Mesenchymal stem cell (in vitro differentiated cells and primary cell): ENCODE measurements around the gene IMMP2L.

Experiments
- DNase-seq: peaks from one replicate; pipeline ENCODE4 v3.0.0-alpha.2; 2013
- H2AFZ ChIP-seq: one replicate; pipeline ENCODE4 v1.6.1; 2013; ENCODE audit warnings: low read depth, mild to moderate bottlenecking, control low read depth, inconsistent platforms, low read length, moderate library complexity
- H2AK5ac ChIP-seq: 2 replicates; pipeline ENCODE4 v1.6.1; 2013; ENCODE audit warnings: low read length, moderate library complexity, mild to moderate bottlenecking, inconsistent platforms; ENCODE audit not compliant: severe bottlenecking
- H2BK120ac ChIP-seq: one replicate; pipeline ENCODE4 v1.6.1; 2013; ENCODE audit warnings: low read depth, mild to moderate bottlenecking, inconsistent platforms, low read length, moderate library complexity
- H2BK12ac ChIP-seq, 2 experiments: one replicate each; pipeline ENCODE4 v1.6.1; 2013; ENCODE audit warnings: inconsistent platforms in 2 of 2, low read length in 2 of 2, mild to moderate bottlenecking in 2 of 2, moderate library complexity in 2 of 2, control low read depth in 1 of 2
- H2BK15ac ChIP-seq: one replicate; pipeline ENCODE4 v1.6.1; 2013; ENCODE audit warnings: mild to moderate bottlenecking, low read depth, inconsistent platforms; ENCODE audit not compliant: poor library complexity, severe bottlenecking
- H2BK5ac ChIP-seq: 2 replicates; pipeline ENCODE4 v1.6.1; 2013; ENCODE audit warnings: low read depth, mild to moderate bottlenecking, low read length, control low read depth, inconsistent platforms; ENCODE audit not compliant: poor library complexity, severe bottlenecking
- H3K14ac ChIP-seq, 2 experiments: one replicate each; pipeline ENCODE4 v1.6.1; 2013; ENCODE audit warnings: inconsistent platforms in 2 of 2, low read length in 2 of 2, control low read depth in 1 of 2, mild to moderate bottlenecking in 1 of 2, moderate library complexity in 1 of 2
- H3K18ac ChIP-seq, 2 experiments: one replicate each; pipeline ENCODE4 v1.6.1; 2013; ENCODE audit warnings: inconsistent platforms in 2 of 2, low read length in 2 of 2, control low read depth in 1 of 2, low read depth in 1 of 2, mild to moderate bottlenecking in 1 of 2
- H3K23ac ChIP-seq, 2 experiments: one replicate each; pipeline ENCODE4 v1.6.1; 2013; ENCODE audit warnings: inconsistent platforms in 2 of 2, low read length in 2 of 2, mild to moderate bottlenecking in 2 of 2, moderate library complexity in 2 of 2, control low read depth in 1 of 2
- H3K27ac ChIP-seq: 2 replicates; pipeline ENCODE4 v1.5.1; 2013; ENCODE audit warnings: mild to moderate bottlenecking, moderate library complexity, low read length, control low read depth, inconsistent platforms; ENCODE audit not compliant: poor library complexity, severe bottlenecking
- H3K27me3 ChIP-seq, 2 experiments: 2 replicates each; pipeline versions ENCODE4 v1.6.1 to v1.7.0; 2013; ENCODE audit warnings: low read length in 2 of 2, mild to moderate bottlenecking in 2 of 2, moderate library complexity in 2 of 2, control low read depth in 1 of 2, inconsistent platforms in 1 of 2; ENCODE audit not compliant: control insufficient read depth in 1 of 2, insufficient read depth in 1 of 2
- H3K36me3 ChIP-seq, 2 experiments: 2 replicates each; pipeline versions ENCODE4 v1.6.1 to v1.7.0; 2013; ENCODE audit warnings: low read length in 2 of 2, control low read depth in 1 of 2, inconsistent platforms in 1 of 2, low read depth in 1 of 2, mild to moderate bottlenecking in 1 of 2; ENCODE audit not compliant: insufficient read depth in 2 of 2, control insufficient read depth in 1 of 2
- H3K4ac ChIP-seq, 2 experiments: one replicate each; pipeline ENCODE4 v1.6.1; 2013; ENCODE audit warnings: inconsistent platforms in 2 of 2, low read length in 2 of 2, mild to moderate bottlenecking in 2 of 2, moderate library complexity in 2 of 2, control low read depth in 1 of 2, low read depth in 1 of 2
- H3K4me1 ChIP-seq: 2 replicates; pipeline ENCODE4 v1.6.1; 2013; ENCODE audit warnings: low read depth, low read length, control low read depth; ENCODE audit not compliant: control insufficient read depth, insufficient read depth
- H3K4me2 ChIP-seq: 2 replicates; pipeline ENCODE4 v1.6.1; 2013; ENCODE audit warnings: low read length, mild to moderate bottlenecking, inconsistent platforms; ENCODE audit not compliant: poor library complexity, severe bottlenecking
- H3K4me3 ChIP-seq, 2 experiments: 2 replicates each; pipeline versions ENCODE4 v1.5.1 to v1.7.0; 2013; ENCODE audit warnings: low read length in 2 of 2, mild to moderate bottlenecking in 2 of 2, control low read depth in 1 of 2, low read depth in 1 of 2; ENCODE audit not compliant: insufficient read depth in 1 of 2
- H3K79me1 ChIP-seq: replicated peaks from 2 replicates; pipeline ENCODE4 v1.6.1; 2013; ENCODE audit warnings: mild to moderate bottlenecking, control low read depth, low read length, inconsistent platforms; ENCODE audit not compliant: poor library complexity, severe bottlenecking
- H3K9ac ChIP-seq: 2 replicates; pipeline ENCODE4 v1.7.0; 2013; ENCODE audit warnings: mild to moderate bottlenecking, low read length, moderate library complexity
- H3K9me3 ChIP-seq: 2 replicates; pipeline ENCODE4 v1.7.0; 2013; ENCODE audit warnings: mild to moderate bottlenecking, low read length; ENCODE audit not compliant: control insufficient read depth
- H4K8ac ChIP-seq: one replicate; pipeline ENCODE4 v1.6.1; 2013; ENCODE audit warnings: inconsistent platforms, mild to moderate bottlenecking, low read length, moderate library complexity
- H4K91ac ChIP-seq: one replicate; pipeline ENCODE4 v1.6.1; 2013; ENCODE audit warnings: mild to moderate bottlenecking, low read length, inconsistent platforms
- WGBS: methylation state at CpG from one replicate; pipeline ENCODE4 v1.1.7; 2013; ENCODE audit warnings: mixed read lengths; 5-methylcytosine and 5-hydroxymethylcytosine counted together

IMMP2L gene

GRCh38 chr7:111180338-111180737 is 382.0 kb downstream of the IMMP2L start:
- no peaks in the 10 kb centered on the region for H3K36me3 ChIP-seq
- H2BK15ac ChIP-seq, result no peak overlapping the region
- no peak overlapping the region for H3K27ac ChIP-seq
- H2BK5ac ChIP-seq, result no peak overlapping the region
- H2AK5ac ChIP-seq, result no peak overlapping the region
- no peak overlapping the region for H2AFZ ChIP-seq
- H3K4ac ChIP-seq, result no peak overlapping the region
- H3K14ac ChIP-seq, result no peak overlapping the region
- no peak overlapping the region for H2BK120ac ChIP-seq
- H3K4me1 ChIP-seq, result no peaks in the 10 kb centered on the region
- H4K8ac ChIP-seq, result no peak overlapping the region
- no peak for DNase-seq
- peaks cover 17% of the 10 kb centered on the region for H3K9me3 ChIP-seq
- H3K23ac ChIP-seq, result no peak overlapping the region
- no peak overlapping the region for H3K4me2 ChIP-seq
- H3K27me3 ChIP-seq, result no peaks in the 10 kb centered on the region
- no peak overlapping the region for H3K9ac ChIP-seq
- no peak overlapping the region for H2BK12ac ChIP-seq
- WGBS, result no CpG with 5 or more reads among the region's 1 CpG
- no peak overlapping the region for H3K18ac ChIP-seq
- no peak overlapping the region for H4K91ac ChIP-seq
- H3K79me1 ChIP-seq, result no peaks in the 10 kb centered on the region
- H3K4me3 ChIP-seq, result no peak overlapping the region

GRCh38 chr7:111175908-111176441 is 386.3 kb downstream of the IMMP2L start:
- Histone ChIP-seq H2AFZ (no peak overlapping the region), H2BK12ac (no peak overlapping the region), H3K14ac (no peak overlapping the region), H3K79me1 (no peaks in the 10 kb centered on the region), H3K18ac (no peak overlapping the region), H3K4me3 (no peak overlapping the region), H2BK15ac (no peak overlapping the region), H3K27ac (no peak overlapping the region), H3K4me1 (no peaks in the 10 kb centered on the region), H2AK5ac (no peak overlapping the region), H3K36me3 (no peaks in the 10 kb centered on the region), H3K9ac (no peak overlapping the region), H4K91ac (no peak overlapping the region), H3K9me3 (peaks cover 17% of the 10 kb centered on the region), H4K8ac (no peak overlapping the region), H3K4ac (no peak overlapping the region), H3K27me3 (no peaks in the 10 kb centered on the region), H3K23ac (no peak overlapping the region), H2BK120ac (no peak overlapping the region), H3K4me2 (no peak overlapping the region), H2BK5ac (no peak overlapping the region)
- 80% methylated on average over 1 of the region's 2 CpGs for WGBS
- no peak for DNase-seq

GRCh38 chr7:111174510-111174909 is 387.8 kb downstream of the IMMP2L start:
- Histone ChIP-seq H2AFZ (no peak overlapping the region), H3K27me3 (no peaks in the 10 kb centered on the region), H2BK120ac (no peak overlapping the region), H2AK5ac (no peak overlapping the region), H3K4me2 (no peak overlapping the region), H3K23ac (no peak overlapping the region), H4K8ac (no peak overlapping the region), H3K18ac (no peak overlapping the region), H3K14ac (no peak overlapping the region), H4K91ac (no peak overlapping the region), H2BK12ac (no peak overlapping the region), H2BK5ac (no peak overlapping the region), H3K9me3 (peaks cover 8% of the 10 kb centered on the region), H3K4me3 (no peak overlapping the region), H3K4me1 (no peaks in the 10 kb centered on the region), H3K4ac (no peak overlapping the region), H3K9ac (no peak overlapping the region), H3K27ac (no peak overlapping the region), H3K36me3 (no peaks in the 10 kb centered on the region), H3K79me1 (no peaks in the 10 kb centered on the region), H2BK15ac (no peak overlapping the region)
- 100% methylated on average over 2 of the region's 3 CpGs for WGBS
- no peak for DNase-seq

- no peak overlapping the region for H3K9ac ChIP-seq
- H3K4me1 ChIP-seq, result no peaks in the 10 kb centered on the region
- no peak overlapping the region for H2BK120ac ChIP-seq
- 93% methylated on average over 2 of the region's 2 CpGs for WGBS
- H3K4ac ChIP-seq, result no peak overlapping the region
- H4K91ac ChIP-seq, result no peak overlapping the region
- H2BK12ac ChIP-seq, result no peak overlapping the region
- no peak overlapping the region for H2AK5ac ChIP-seq
- no peak for DNase-seq
- H3K27ac ChIP-seq, result no peak overlapping the region
- H3K79me1 ChIP-seq, result no peaks in the 10 kb centered on the region
- no peak overlapping the region for H2BK15ac ChIP-seq
- peaks cover 5% of the 10 kb centered on the region for H3K9me3 ChIP-seq
- H2AFZ ChIP-seq, result no peak overlapping the region
- no peak overlapping the region for H3K4me3 ChIP-seq
- H3K14ac ChIP-seq, result no peak overlapping the region
- no peak overlapping the region for H3K4me2 ChIP-seq
- no peak overlapping the region for H2BK5ac ChIP-seq
- no peak overlapping the region for H3K18ac ChIP-seq
- no peaks in the 10 kb centered on the region for H3K36me3 ChIP-seq
- H3K27me3 ChIP-seq, result no peaks in the 10 kb centered on the region
- no peak overlapping the region for H4K8ac ChIP-seq
- no peak overlapping the region for H3K23ac ChIP-seq
Observed at GRCh38 chr7:111173990-111174389, 388.3 kb downstream of the IMMP2L start.
